Neutrophil (primary cell): ENCODE results near the gene RAB3GAP2.
"Not testable (repeated sequence)": the region's sequence is repeated elsewhere in the genome, so short reads cannot be mapped to it uniquely, and the experiment has no call there.

Experiments
- H3K27ac ChIP-seq: fragments of 200-600 bp; sonication (generic); 2 replicates; pipeline ENCODE4 v1.5.1; 2016; ENCODE audit warnings: mild to moderate bottlenecking, moderate library complexity
- H3K27me3 ChIP-seq: fragments of 200-600 bp; sonication (generic); 2 replicates; pipeline ENCODE4 v1.6.0; 2016; ENCODE audit warnings: mild to moderate bottlenecking
- H3K36me3 ChIP-seq: fragments of 200-600 bp; sonication (generic); 2 replicates; pipeline ENCODE4 v1.5.1; 2017
- H3K4me1 ChIP-seq, 2 experiments: fragments of 200-600 bp in 1 of 2; sonication (generic) in 1 of 2; 1 replicate in 1 of 2; 2 replicates in 1 of 2; pipeline versions ENCODE4 v1.5.1 to v1.6.1; 2013 to 2016; ENCODE audit warnings: low read depth in 1 of 2, low read length in 1 of 2, mild to moderate bottlenecking in 1 of 2, moderate library complexity in 1 of 2; ENCODE audit not compliant: control insufficient read depth in 1 of 2, insufficient read depth in 1 of 2
- H3K4me3 ChIP-seq, 2 experiments: fragments of 200-600 bp in 1 of 2; sonication (generic) in 1 of 2; 1 replicate in 1 of 2; 2 replicates in 1 of 2; pipeline ENCODE4 v1.5.1; 2013 to 2016; ENCODE audit warnings: low read depth in 1 of 2, low read length in 1 of 2, mild to moderate bottlenecking in 1 of 2, moderate library complexity in 1 of 2
- H3K9me3 ChIP-seq: fragments of 200-600 bp; sonication (generic); 2 replicates; pipeline ENCODE4 v1.5.1; 2016
- CTCF ChIP-seq: fragments of 200-600 bp; sonication (generic); IDR thresholded peaks from 2 replicates; pipeline ENCODE4 v1.5.1; 2016; ENCODE audit warnings: antibody characterized with exemption

Gene RAB3GAP2

GRCh38 chr1:220224033-220224432 lies 48.2 kb downstream of the RAB3GAP2 start:
- Histone ChIP-seq H3K27me3 (no peaks in the 10 kb centered on the region), H3K27ac (no peak overlapping the region), H3K36me3 (peaks cover 7% of the 10 kb centered on the region), H3K9me3 (no peaks in the 10 kb centered on the region), H3K4me3 (no peak overlapping the region), H3K4me1 (no peaks in the 10 kb centered on the region)
- no peak for TF ChIP-seq CTCF

GRCh38 chr1:220222939-220223338 lies 49.3 kb downstream of the RAB3GAP2 start:
- H3K27me3 ChIP-seq: no peaks in the 10 kb centered on the region
- H3K9me3 ChIP-seq: no peaks in the 10 kb centered on the region
- H3K36me3 ChIP-seq: peaks cover 6% of the 10 kb centered on the region
- no peak overlapping the region for H3K27ac ChIP-seq
- no peaks in the 10 kb centered on the region for H3K4me1 ChIP-seq
- H3K4me3 ChIP-seq: no peak overlapping the region
- no peak for TF ChIP-seq CTCF

GRCh38 chr1:220221670-220222069 lies 50.6 kb downstream of the RAB3GAP2 start:
- no peaks in the 10 kb centered on the region for H3K36me3 ChIP-seq
- no peak overlapping the region for H3K27ac ChIP-seq
- no peak overlapping the region for H3K4me3 ChIP-seq
- no peaks in the 10 kb centered on the region for H3K9me3 ChIP-seq
- no peak for TF ChIP-seq CTCF
- no peaks in the 10 kb centered on the region for H3K4me1 ChIP-seq
- H3K27me3 ChIP-seq: no peaks in the 10 kb centered on the region

GRCh38 chr1:220221269-220221668 lies 51.0 kb downstream of the RAB3GAP2 start:
- no peak for TF ChIP-seq CTCF
- Histone ChIP-seq H3K4me1 (peaks cover 1 to 2% of the 10 kb centered on the region in 2 experiments), H3K27me3 (no peaks in the 10 kb centered on the region), H3K4me3 (no peak overlapping the region), H3K27ac (no peak overlapping the region), H3K9me3 (no peaks in the 10 kb centered on the region), H3K36me3 (no peaks in the 10 kb centered on the region)

- not testable (repeated sequence) for H3K27ac ChIP-seq, H3K36me3 ChIP-seq, H3K4me1 ChIP-seq, H3K9me3 ChIP-seq, H3K4me3 ChIP-seq, H3K27me3 ChIP-seq
These were observed 51.6 kb downstream of the RAB3GAP2 start for GRCh38 chr1:220220699-220221040.

GRCh38 chr1:220219865-220220698 lies 52.2 kb downstream of the RAB3GAP2 start:
- H3K4me1 ChIP-seq: peaks cover 13 to 14% of the 10 kb centered on the region in 2 experiments
- H3K36me3 ChIP-seq: no peaks in the 10 kb centered on the region
- H3K9me3 ChIP-seq: no peaks in the 10 kb centered on the region
- H3K27me3 ChIP-seq: no peaks in the 10 kb centered on the region
- H3K4me3 ChIP-seq: no peak overlapping the region
- no peak overlapping the region for H3K27ac ChIP-seq
- no peak for TF ChIP-seq CTCF
